GF-D8 (cell line): ENCODE measurements around the gene OBI1.

Experiments used
- DNase-seq: peaks from one replicate; lab custom pipeline; 2025; lab: John Stamatoyannopoulos, UW

Gene OBI1

GRCh38 chr13:78602561-78603239, 56.3 kb downstream of the OBI1 start:
- no peak for DNase-seq

DNA sequence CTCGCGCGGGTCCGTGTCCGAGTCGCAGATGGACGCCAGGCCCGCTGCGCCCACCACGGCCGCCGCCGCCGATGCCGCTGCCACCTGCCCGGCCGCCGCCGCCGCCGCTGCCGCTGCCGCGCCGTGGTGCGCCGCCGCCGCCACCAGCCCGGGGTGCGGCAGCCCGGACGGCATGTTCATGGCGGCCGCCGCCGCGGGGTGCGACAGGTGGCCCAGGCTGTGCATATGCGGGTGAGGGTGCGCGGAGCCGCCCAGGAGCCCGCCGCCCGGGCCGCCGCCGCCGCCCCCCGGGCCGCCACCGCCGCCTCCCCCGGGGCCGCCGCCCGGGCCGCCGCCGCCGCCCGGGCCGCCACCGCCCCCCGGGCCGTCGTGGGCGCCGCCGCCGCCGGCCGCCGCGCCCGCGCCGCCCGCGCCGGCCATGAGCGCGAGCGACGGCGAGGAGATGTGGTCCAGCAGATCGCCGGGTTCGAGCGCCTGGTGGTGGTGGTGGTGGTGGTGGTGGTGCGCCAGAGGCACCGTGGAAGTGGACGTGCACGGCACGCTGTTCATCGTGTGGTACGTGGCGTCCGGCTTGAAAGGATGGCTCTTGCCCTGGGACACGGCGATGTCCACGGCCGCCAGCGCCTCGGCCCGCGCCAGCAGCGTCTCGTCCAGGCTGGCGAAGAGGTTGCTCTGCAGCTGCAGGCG, 56.9 kb downstream of the OBI1 start:
- no peak for DNase-seq

DNA sequence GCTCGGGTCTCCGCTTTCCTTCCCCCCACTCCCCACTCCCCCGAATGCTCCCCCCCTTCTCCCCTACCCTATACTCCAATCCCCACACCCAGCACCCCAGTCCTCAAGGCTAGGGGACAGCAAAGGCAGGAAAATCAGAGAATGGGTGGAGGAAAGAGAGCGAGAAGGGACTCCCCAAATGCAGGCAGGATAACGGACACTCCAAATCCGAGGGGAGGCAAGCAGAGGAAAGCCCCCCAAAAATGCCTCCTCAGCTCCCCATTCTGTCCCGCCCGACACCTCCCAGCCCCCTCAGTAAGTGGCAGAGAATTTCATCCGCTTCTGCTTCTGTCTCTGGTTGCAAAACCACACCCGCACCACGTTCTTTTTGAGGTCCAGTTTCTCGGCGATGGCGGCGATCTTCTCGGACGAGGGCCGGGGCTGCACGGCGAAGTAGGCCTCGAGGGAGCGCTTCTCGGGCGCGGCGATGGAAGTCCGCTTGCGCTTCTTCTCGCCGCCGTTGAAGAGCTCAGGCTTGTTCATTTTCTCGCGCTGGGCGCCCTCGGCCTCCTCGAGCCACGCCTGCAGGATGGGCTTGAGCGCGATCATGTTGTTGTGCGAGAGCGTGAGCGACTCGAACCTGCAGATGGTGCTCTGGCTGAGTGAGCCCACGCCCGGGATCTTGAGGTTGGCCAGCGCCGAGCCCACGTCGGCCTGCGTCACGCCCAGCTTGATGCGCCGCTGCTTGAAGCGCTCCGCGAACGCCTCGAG, 57.7 kb downstream of the OBI1 start:
- DNase-seq: no peak

- DNase-seq: no peak
These were observed 58.6 kb downstream of the OBI1 start for GRCh38 chr13:78600280-78600883.

- no peak for DNase-seq
These were observed 59.2 kb downstream of the OBI1 start for GRCh38 chr13:78599645-78600279.

DNA sequence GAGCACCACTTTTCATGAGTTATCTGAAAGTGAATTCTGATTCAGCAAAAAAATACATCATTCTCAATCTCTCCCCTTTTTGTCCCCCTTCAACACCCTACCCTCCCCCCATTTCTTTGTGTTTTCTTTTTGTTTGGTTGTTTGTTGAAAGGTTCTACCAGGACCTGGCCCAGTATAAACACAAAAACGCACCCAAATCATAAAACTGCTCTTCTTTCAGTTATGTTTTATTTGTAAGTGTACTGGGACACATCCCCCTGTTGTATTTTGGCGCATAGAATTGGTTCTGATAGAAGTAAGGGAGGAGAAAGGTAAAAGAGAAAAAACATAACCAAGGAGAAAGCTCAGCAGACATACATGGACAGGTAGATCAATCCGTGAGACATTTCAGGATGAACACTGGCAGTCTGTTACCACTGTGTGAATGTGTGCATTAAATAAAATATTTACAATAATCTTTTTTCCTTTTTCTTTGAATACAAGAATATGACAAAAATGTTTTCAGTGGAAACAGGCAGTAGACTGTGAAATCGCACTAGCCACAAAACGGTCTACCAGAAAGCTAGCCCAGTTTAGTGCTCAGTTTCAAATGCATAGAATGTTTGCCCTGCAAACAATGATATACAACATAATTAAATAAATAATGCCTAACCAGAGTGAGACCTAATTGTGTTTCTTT, 59.9 kb downstream of the OBI1 start:
- no peak for DNase-seq

DNA sequence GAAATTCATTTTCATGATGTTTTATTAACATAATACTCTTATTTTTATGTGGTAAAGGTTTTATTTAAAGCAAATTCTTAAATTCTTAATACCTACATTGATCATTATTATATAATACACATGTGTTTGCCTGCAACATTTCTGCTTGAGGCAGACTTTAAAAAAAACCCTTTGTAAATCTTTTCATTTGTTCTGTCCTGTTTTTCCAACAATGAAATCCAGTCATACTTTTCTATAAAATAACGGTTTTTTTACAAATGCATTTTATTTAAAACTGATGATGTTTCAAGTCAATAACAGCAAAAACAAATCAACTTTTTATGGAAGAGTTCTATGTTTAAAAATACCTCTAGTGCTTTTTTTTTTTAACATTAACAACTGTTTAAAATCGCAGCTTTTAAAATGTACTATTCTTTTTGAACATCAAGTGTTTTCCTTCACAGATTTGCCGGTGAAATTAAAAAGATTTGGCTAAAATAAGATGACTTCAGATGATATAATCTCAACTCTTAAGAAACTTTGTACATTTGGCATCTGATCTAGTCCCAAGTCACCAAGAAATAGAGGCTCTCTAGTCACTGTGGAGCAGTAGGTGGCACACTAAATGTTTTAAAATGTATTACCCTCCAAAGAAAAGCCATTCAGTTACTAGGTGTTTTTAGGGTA, 60.7 kb downstream of the OBI1 start:
- DNase-seq: no peak

GRCh38 chr13:78597602-78597932, 61.4 kb downstream of the OBI1 start:
- no peak for DNase-seq

DNA sequence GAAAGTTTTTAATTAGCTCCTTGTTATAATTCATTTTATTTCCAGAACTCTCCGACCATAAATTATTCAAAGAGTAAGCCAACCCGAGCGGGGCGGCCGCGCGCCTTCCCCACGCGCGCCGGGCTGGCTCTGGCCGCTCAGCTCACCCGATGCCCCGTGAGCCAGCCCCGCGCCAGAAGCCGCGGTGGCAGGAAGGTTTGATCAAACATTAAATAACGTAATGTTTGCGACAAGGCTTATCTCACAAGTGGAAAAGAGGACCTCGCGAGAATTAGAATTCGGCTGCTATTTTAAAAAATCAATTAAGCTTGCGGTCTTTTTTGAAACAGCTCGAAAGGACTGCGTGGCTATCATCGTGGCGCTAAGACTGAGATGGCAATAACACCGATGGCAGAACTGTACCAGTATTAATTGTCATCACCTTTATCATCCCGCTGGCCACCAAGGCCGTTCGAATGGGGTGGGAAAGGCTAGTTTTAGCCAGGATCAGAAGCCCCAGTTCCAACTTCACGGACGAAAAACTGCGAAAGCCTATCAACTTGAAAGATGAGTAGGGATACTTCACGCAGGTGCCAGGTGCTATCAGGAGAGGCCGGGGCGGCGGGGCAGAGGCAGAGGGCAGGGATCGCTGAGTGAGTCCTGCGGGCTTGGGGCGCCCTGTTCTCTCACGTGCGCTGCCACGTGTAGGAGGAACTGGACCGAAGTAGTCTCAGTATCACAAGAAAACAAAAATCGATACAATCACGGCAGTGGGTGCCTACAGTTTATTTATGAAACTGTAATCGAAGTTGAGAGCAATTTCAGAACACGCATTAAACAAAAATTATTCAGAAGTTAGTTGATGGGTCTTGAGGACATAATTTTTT, 62.0 kb downstream of the OBI1 start:
- no peak for DNase-seq

DNA sequence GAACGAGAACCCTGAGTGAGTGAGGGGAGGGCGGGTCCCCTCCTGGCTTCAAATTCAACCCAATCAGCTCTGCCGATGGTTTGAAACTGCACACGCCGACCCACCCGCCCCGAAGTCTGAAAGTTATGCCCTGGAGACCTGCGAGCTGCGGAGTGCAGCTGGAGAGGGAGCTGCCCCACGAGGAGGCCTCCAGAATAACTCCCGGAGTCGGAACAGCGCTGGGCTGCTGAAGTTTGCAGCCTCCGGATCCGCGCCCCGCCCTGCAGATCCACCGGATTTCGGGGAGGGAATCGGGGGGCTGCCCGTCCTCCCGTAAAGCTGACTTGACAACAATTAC, 62.6 kb downstream of the OBI1 start:
- DNase-seq: no peak

DNA sequence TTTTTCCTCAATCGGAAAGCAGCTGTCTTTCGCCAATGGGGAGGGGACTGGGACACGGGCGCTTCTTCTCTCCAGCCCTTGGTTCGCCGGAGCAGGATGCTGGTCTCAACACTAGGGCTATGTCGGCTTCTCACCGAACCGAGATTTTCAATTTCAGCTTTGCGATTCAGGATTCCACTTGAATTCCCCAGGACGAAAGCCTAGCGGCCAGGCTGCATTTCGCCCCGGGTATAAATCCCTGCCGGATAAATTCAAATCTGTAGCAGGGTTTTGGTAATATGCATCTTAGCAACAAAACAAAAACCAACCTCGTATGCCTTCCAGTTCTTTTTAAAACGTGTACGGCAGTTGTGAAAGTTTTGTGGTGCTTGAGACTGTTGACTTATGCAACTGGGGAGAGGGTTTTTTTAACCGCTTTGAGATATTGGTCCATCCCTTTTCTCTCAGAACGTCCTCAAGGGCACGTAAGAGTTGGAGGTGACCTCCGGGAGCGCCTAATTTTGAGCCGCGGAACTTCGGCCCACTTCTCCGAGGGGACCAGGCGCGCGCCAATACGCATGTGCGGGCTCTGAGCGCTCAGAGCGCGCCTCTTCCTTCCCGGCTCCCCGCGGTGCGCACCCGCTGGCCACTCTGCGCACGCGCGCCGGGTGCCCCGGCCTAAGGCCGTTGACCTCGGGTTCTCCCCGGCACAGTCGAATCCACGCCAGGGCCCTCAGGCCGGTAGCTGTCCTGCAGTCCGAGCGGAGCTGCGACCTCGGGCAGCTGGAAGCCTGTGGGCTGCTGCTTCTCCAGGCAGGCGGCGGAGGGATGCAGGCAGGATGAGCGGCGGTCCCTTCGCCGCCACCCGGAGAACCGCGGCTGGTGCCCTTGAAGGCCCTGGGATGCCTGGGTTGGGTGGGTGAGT, 63.2 kb downstream of the OBI1 start:
- no peak for DNase-seq

DNA sequence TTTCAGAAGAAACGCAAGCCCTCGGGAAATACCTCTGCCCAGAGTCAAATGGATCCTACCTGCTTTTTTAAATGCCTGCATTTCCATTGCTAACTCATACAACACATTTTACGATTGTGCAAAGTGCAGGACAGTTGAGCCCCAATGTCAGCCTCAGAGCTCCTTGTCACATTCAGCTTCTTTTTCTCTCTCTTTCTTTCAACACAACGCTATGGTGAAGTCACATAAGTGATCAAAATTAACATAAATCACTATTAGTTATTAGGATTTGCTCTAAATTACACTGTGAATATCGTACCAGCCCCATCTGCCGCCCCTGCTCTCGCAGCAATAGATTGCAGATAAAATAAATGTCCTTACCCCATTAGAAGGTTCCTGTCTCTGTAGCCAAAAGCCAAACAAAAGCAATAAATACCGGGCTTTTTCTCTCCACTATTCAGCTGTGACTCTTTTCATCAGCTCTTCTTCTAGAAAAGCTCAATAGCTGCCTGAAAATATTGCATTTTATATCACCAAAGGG, 64.4 kb downstream of the OBI1 start:
- no peak for DNase-seq

- no peak for DNase-seq
These were observed 65.1 kb downstream of the OBI1 start for GRCh38 chr13:78593652-78594455.

- DNase-seq: no peak
These were observed 65.8 kb downstream of the OBI1 start for GRCh38 chr13:78593129-78593528.

DNA sequence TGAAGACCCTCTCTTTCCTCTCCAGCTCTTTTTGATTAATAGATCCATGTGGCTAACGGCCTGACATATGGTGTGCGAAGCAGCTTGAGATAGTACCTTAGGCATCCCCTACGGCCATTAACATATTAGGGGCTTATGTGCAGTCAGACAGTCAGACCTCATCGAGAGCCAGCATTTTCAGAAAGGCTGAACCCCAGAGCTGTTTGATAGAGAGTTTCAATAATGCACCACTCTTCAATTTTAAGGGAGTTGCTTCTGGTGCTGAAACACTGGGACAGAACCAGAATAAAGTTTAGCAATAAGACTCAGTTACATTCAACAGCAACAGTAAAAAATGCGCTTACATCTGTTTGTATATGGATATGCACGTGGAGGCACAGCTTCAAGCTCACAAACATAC, 66.4 kb downstream of the OBI1 start:
- DNase-seq: no peak

- DNase-seq: no peak
These were observed 69.7 kb downstream of the OBI1 start for GRCh38 chr13:78589206-78589605.

GRCh38 chr13:78587395-78587794, 71.6 kb downstream of the OBI1 start:
- no peak for DNase-seq

GRCh38 chr13:78586706-78587105, 72.2 kb downstream of the OBI1 start:
- no peak for DNase-seq
